Mucosa of descending colon (tissue), 3 donors: ENCODE data around the gene INVS. TPM values are rescaled to one million over a fixed set of nuclear protein-coding genes. Genes with fewer than 3 reads are reported as not detected.

Experiments used
- ATAC-seq: fragments of 200-7000 bp; cut with Tn5 transposase; one replicate; pipeline ENCODE4 v1.9.1; 2020; ENCODE audit warnings: mild to moderate bottlenecking, moderate library complexity
- DNase-seq, 3 donors: peaks; one replicate each; pipeline ENCODE4 v3.0.0-alpha.2; 2020
- H3K36me3 ChIP-seq: fragments of 200-600 bp; one replicate; pipeline ENCODE4 v1.8.0; 2021; ENCODE audit warnings: low read depth, mild to moderate bottlenecking
- H3K4me1 ChIP-seq: fragments of 200-600 bp; one replicate; pipeline ENCODE4 v1.8.0; 2021; ENCODE audit warnings: low read depth, mild to moderate bottlenecking
- H3K4me3 ChIP-seq: fragments of 200-600 bp; one replicate; pipeline ENCODE4 v1.8.0; 2021; ENCODE audit warnings: mild to moderate bottlenecking
- H3K9me3 ChIP-seq: fragments of 200-600 bp; one replicate; pipeline ENCODE4 v1.8.0; 2021; ENCODE audit warnings: mild to moderate bottlenecking
- CTCF ChIP-seq: fragments of 200-600 bp; IDR thresholded peaks from one replicate; pipeline ENCODE4 v1.8.0; 2022; ENCODE audit warnings: antibody characterized with exemption, mild to moderate bottlenecking
- intact Hi-C, 2 donors: fragments of 100-400 bp; cut with DNase I in 1 of 2; cut with micrococcal nuclease in 1 of 2; formaldehyde crosslinking; loops; one replicate each; pipeline versions ENCODE4 v1.11.0 to v1.11.1; 2022; cut with DNase I, micrococcal nuclease
- total RNA-seq, 3 donors: library from RNA; stranded (reverse); fragmentation: NEBNext Ultra II Directional in 2 of 3; extraction: Animal tissue kit (Norgen Biotek cat#: 25700) in 2 of 3; gene quantifications; one replicate each; pipeline versions ENCODE4 v1.2.1 to v1.2.4, GENCODE V29; 2021 to 2023
- donor health status: DM: no; HTN: no; CAD: no; lungs with moderate emphysema.
- donor health status: DM: no; HTN: no; CAD: no.
- donor health status: DM: no; HTN: yes; CAD: no.

INVS gene
- total RNA-seq, 3 donors from 2014 or later: 16.8 to 24.0 (median 19.3) TPM

- no peaks in the 10 kb centered on the region for H3K4me1 ChIP-seq
- no peaks in the 10 kb centered on the region for H3K36me3 ChIP-seq
- DNase-seq (no peak), ATAC-seq (no peak)
- intact Hi-C loops: no loop called here
- no peak for TF ChIP-seq CTCF
- H3K9me3 ChIP-seq: no peaks in the 10 kb centered on the region
- no peak overlapping the region for H3K4me3 ChIP-seq
Observed at GRCh38 chr9:100277166-100277979, 178.3 kb downstream of the INVS start.

- ATAC-seq: no peak
- peaks cover 7% of the 10 kb centered on the region for H3K9me3 ChIP-seq
- intact Hi-C loops: no loop called here
- TF ChIP-seq CTCF: no peak
- no peak overlapping the region for H3K4me3 ChIP-seq
- DNase-seq: no peak
- no peaks in the 10 kb centered on the region for H3K4me1 ChIP-seq
- H3K36me3 ChIP-seq: peaks cover 5% of the 10 kb centered on the region
Observed at GRCh38 chr9:100281066-100281465, 182.0 kb downstream of the INVS start.

GRCh38 chr9:100281676-100282387 lies 182.8 kb downstream of the INVS start:
- ATAC-seq: no peak
- H3K9me3 ChIP-seq: peaks cover 7% of the 10 kb centered on the region
- H3K4me3 ChIP-seq: no peak overlapping the region
- intact Hi-C loops: no loop called here
- no peak for TF ChIP-seq CTCF
- H3K4me1 ChIP-seq: no peaks in the 10 kb centered on the region
- DNase-seq: no peak
- H3K36me3 ChIP-seq: peaks cover 5% of the 10 kb centered on the region

GRCh38 chr9:100282388-100282719 lies 183.3 kb downstream of the INVS start:
- peaks cover 7% of the 10 kb centered on the region for H3K9me3 ChIP-seq
- intact Hi-C loops: no loop called here
- H3K36me3 ChIP-seq: peaks cover 5% of the 10 kb centered on the region
- TF ChIP-seq CTCF: no peak
- DNase-seq (no peak), ATAC-seq (no peak)
- H3K4me3 ChIP-seq: no peak overlapping the region
- no peaks in the 10 kb centered on the region for H3K4me1 ChIP-seq

- DNase-seq (no peak), ATAC-seq (no peak)
- H3K4me1 ChIP-seq: no peaks in the 10 kb centered on the region
- H3K4me3 ChIP-seq: no peak overlapping the region
- H3K9me3 ChIP-seq: peaks cover 7% of the 10 kb centered on the region
- TF ChIP-seq CTCF: no peak
- peaks cover 5% of the 10 kb centered on the region for H3K36me3 ChIP-seq
- intact Hi-C loops: no loop called here
Observed at GRCh38 chr9:100284247-100284646, 185.2 kb downstream of the INVS start.
